Measurements from ENCODE around the gene KLHL14. TPM values are rescaled to one million over a fixed set of nuclear protein-coding genes. Genes with fewer than 3 reads are reported as not detected.
A peak's percentile ranks its signal among the peaks of the same experiment; 100 is the strongest.

The KLHL14 gene
- total and polyA plus RNA-seq, 2 experiments from 2014 or later: 0.12 to 0.57 TPM

- Histone ChIP-seq H3K27me3 (no peaks in the 10 kb centered on the region), H3K4me3 (no peak overlapping the region), H3K79me2 (no peaks in the 10 kb centered on the region), H3K4me2 (no peak overlapping the region), H3K4me1 (ENCODE audit: insufficient read depth) (no peaks in the 10 kb centered on the region), H3K27ac (no peak overlapping the region), H3K36me3 (replicated peaks; ENCODE audit: insufficient read depth, low read depth) (no peaks in the 10 kb centered on the region), H4K20me1 (ENCODE audit: insufficient read depth, poor library complexity, severe bottlenecking) (no peaks in the 10 kb centered on the region), H2AFZ (no peak overlapping the region), H3K9me2 (replicated peaks; ENCODE audit: insufficient read depth) (no peaks in the 10 kb centered on the region), H3K9me3 (ENCODE audit: low read depth) (no peaks in the 10 kb centered on the region)
- TF ChIP-seq CTCF (IDR thresholded peaks at IDR 0.05; ENCODE audit: poor library complexity) (no peak), EZH2phosphoT487 (IDR thresholded peaks at IDR 0.05; ENCODE audit: low read depth, severe bottlenecking, unreplicated experiment) (no peak), EZH2 (IDR thresholded peaks at IDR 0.05; ENCODE audit: borderline replicate concordance) (no peak)
- no peak for DNase-seq (ENCODE audit: low spot score)
- WGBS (ENCODE audit: low lambda C conversion rate, missing lambda C conversion rate): 87% methylated on average over 1 of the region's 1 CpG
Observed at GRCh38 chr18:32688821-32689220, 84.0 kb downstream of the KLHL14 start.

GRCh38 chr18:32684940-32685339 lies 87.9 kb downstream of the KLHL14 start:
- no peaks in the 10 kb centered on the region for H3K4me1 ChIP-seq (ENCODE audit: insufficient read depth)
- H4K20me1 ChIP-seq (ENCODE audit: insufficient read depth, poor library complexity, severe bottlenecking): no peaks in the 10 kb centered on the region
- H3K9me2 ChIP-seq (replicated peaks; ENCODE audit: insufficient read depth): no peaks in the 10 kb centered on the region
- peaks cover 4% of the 10 kb centered on the region for H3K27me3 ChIP-seq
- no peaks in the 10 kb centered on the region for H3K79me2 ChIP-seq
- no peak overlapping the region for H3K4me2 ChIP-seq
- 89% methylated on average over 8 of the region's 8 CpGs for WGBS (ENCODE audit: low lambda C conversion rate, missing lambda C conversion rate)
- no peak overlapping the region for H2AFZ ChIP-seq
- TF ChIP-seq CTCF (IDR thresholded peaks at IDR 0.05; ENCODE audit: poor library complexity): no peak
- TF ChIP-seq EZH2phosphoT487 (IDR thresholded peaks at IDR 0.05; ENCODE audit: low read depth, severe bottlenecking, unreplicated experiment): no peak
- no peak for TF ChIP-seq EZH2 (IDR thresholded peaks at IDR 0.05; ENCODE audit: borderline replicate concordance)
- no peaks in the 10 kb centered on the region for H3K9me3 ChIP-seq (ENCODE audit: low read depth)
- no peak for DNase-seq (ENCODE audit: low spot score)
- no peaks in the 10 kb centered on the region for H3K36me3 ChIP-seq (replicated peaks; ENCODE audit: insufficient read depth, low read depth)
- H3K4me3 ChIP-seq: no peak overlapping the region
- no peak overlapping the region for H3K27ac ChIP-seq

GRCh38 chr18:32684096-32684495 lies 88.7 kb downstream of the KLHL14 start:
- Histone ChIP-seq H3K27me3 (peaks cover 4% of the 10 kb centered on the region), H3K9me3 (ENCODE audit: low read depth) (no peaks in the 10 kb centered on the region), H3K4me3 (no peak overlapping the region), H2AFZ (no peak overlapping the region), H3K36me3 (replicated peaks; ENCODE audit: insufficient read depth, low read depth) (no peaks in the 10 kb centered on the region), H3K9me2 (replicated peaks; ENCODE audit: insufficient read depth) (no peaks in the 10 kb centered on the region), H4K20me1 (ENCODE audit: insufficient read depth, poor library complexity, severe bottlenecking) (no peaks in the 10 kb centered on the region), H3K4me2 (no peak overlapping the region), H3K27ac (no peak overlapping the region), H3K4me1 (ENCODE audit: insufficient read depth) (no peaks in the 10 kb centered on the region), H3K79me2 (no peaks in the 10 kb centered on the region)
- no peak for TF ChIP-seq EZH2phosphoT487 (IDR thresholded peaks at IDR 0.05; ENCODE audit: low read depth, severe bottlenecking, unreplicated experiment)
- TF ChIP-seq CTCF (IDR thresholded peaks at IDR 0.05; ENCODE audit: poor library complexity): no peak
- TF ChIP-seq EZH2 (IDR thresholded peaks at IDR 0.05; ENCODE audit: borderline replicate concordance): no peak
- no peak for DNase-seq (ENCODE audit: low spot score)
- WGBS (ENCODE audit: low lambda C conversion rate, missing lambda C conversion rate): 92% methylated on average over 1 of the region's 1 CpG

- TF ChIP-seq CTCF (IDR thresholded peaks at IDR 0.05; ENCODE audit: poor library complexity) (peak; percentile 12), EZH2phosphoT487 (IDR thresholded peaks at IDR 0.05; ENCODE audit: low read depth, severe bottlenecking, unreplicated experiment) (no peak)
- DNase-seq (ENCODE audit: low spot score): no peak
- peaks cover 4% of the 10 kb centered on the region for H3K27me3 ChIP-seq
- H3K4me1 ChIP-seq (ENCODE audit: insufficient read depth): no peaks in the 10 kb centered on the region
- H3K4me2 ChIP-seq: no peak overlapping the region
- 77% methylated on average over 4 of the region's 4 CpGs for WGBS (ENCODE audit: low lambda C conversion rate, missing lambda C conversion rate)
- no peaks in the 10 kb centered on the region for H4K20me1 ChIP-seq (ENCODE audit: insufficient read depth, poor library complexity, severe bottlenecking)
- H3K9me2 ChIP-seq (replicated peaks; ENCODE audit: insufficient read depth): no peaks in the 10 kb centered on the region
- H3K9me3 ChIP-seq (ENCODE audit: low read depth): no peaks in the 10 kb centered on the region
- no peaks in the 10 kb centered on the region for H3K79me2 ChIP-seq
- H3K4me3 ChIP-seq: no peak overlapping the region
- H2AFZ ChIP-seq: no peak overlapping the region
- H3K27ac ChIP-seq: no peak overlapping the region
- no peaks in the 10 kb centered on the region for H3K36me3 ChIP-seq (replicated peaks; ENCODE audit: insufficient read depth, low read depth)
Observed at GRCh38 chr18:32683044-32683443, 89.8 kb downstream of the KLHL14 start.

All from hepatocyte (in vitro differentiated cells).